Ascending aorta (tissue), 2 donors: ENCODE results near the gene CHI3L1. TPM values are rescaled to one million over a fixed set of nuclear protein-coding genes. Genes with fewer than 3 reads are reported as not detected.

Experiments
- DNase-seq, 2 donors: peaks; one replicate each; pipeline ENCODE4 v3.0.0-alpha.2; 2019; ENCODE audit warnings: low spot score in 2 of 2
- H3K27ac ChIP-seq, 2 donors: fragments of 200-600 bp; sonication (generic); one replicate each; pipeline ENCODE4 v1.5.1; 2016 to 2017; ENCODE audit warnings: mild to moderate bottlenecking in 1 of 2
- H3K27me3 ChIP-seq: fragments of 200-600 bp; sonication (generic); one replicate; pipeline ENCODE4 v1.5.1; 2017
- H3K36me3 ChIP-seq, 2 donors: fragments of 200-600 bp; sonication (generic); one replicate each; pipeline ENCODE4 v1.5.1; 2016
- H3K4me1 ChIP-seq, 2 donors: fragments of 200-600 bp; sonication (generic); one replicate each; pipeline ENCODE4 v1.5.1; 2016 to 2017; ENCODE audit warnings: mild to moderate bottlenecking in 1 of 2
- H3K4me3 ChIP-seq, 2 donors: fragments of 200-600 bp; sonication (generic); one replicate each; pipeline ENCODE4 v1.5.1; 2016 to 2017; ENCODE audit warnings: mild to moderate bottlenecking in 1 of 2
- H3K9me3 ChIP-seq, 2 donors: fragments of 200-600 bp; sonication (generic); one replicate each; pipeline ENCODE4 v1.5.1; 2016
- intact Hi-C: fragments of 100-400 bp; cut with DNase I; formaldehyde crosslinking; loops from one replicate; pipeline ENCODE4 v1.15.1; 2023
- total RNA-seq: library from RNA; depleted of rRNA; stranded (reverse); fragments of >200 nt; gene quantifications from one replicate; pipeline ENCODE4 v1.1.0, GENCODE V29; 2016
- TF ChIP-seq, protein P1 (sequence below), 3 experiments: fragments of 200-600 bp in 2 of 3; fragments of 450-650 bp in 1 of 3; sonication (generic) in 2 of 3; IDR thresholded peaks; one replicate each; pipeline ENCODE4 v1.5.1; 2016 to 2019; ENCODE audit warnings: antibody characterized with exemption in 3 of 3, mild to moderate bottlenecking in 1 of 3, moderate library complexity in 1 of 3

Gene CHI3L1
- total RNA-seq, 1 donor from 2014 or later: 73.8 TPM

DNA sequence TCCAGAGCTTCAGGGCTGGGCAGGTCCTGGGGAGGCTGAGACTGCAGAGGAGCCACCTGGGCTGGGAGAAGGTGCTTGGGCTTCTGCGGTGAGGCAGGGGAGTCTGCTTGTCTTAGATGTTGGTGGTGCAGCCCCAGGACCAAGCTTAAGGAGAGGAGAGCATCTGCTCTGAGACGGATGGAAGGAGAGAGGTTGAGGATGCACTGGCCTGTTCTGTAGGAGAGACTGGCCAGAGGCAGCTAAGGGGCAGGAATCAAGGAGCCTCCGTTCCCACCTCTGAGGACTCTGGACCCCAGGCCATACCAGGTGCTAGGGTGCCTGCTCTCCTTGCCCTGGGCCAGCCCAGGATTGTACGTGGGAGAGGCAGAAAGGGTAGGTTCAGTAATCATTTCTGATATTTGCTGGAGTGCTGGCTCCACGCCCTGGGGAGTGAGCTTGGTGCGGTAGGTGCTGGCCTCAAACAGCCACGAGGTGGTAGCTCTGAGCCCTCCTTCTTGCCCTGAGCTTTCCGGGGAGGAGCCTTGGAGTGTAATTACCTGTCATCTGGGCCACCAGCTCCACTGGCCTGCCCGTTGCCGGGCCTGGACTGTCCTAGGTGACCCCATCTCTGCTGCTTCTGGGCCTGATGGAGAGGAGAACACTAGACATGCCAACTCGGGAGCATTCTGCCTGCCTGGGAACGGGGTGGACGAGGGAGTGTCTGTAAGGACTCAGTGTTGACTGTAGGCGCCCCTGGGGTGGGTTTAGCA lies 20.1 kb downstream of the CHI3L1 start:
- H3K36me3 ChIP-seq: no peaks in the 10 kb centered on the region
- H3K9me3 ChIP-seq: no peaks in the 10 kb centered on the region
- TF ChIP-seq, protein P1, sequence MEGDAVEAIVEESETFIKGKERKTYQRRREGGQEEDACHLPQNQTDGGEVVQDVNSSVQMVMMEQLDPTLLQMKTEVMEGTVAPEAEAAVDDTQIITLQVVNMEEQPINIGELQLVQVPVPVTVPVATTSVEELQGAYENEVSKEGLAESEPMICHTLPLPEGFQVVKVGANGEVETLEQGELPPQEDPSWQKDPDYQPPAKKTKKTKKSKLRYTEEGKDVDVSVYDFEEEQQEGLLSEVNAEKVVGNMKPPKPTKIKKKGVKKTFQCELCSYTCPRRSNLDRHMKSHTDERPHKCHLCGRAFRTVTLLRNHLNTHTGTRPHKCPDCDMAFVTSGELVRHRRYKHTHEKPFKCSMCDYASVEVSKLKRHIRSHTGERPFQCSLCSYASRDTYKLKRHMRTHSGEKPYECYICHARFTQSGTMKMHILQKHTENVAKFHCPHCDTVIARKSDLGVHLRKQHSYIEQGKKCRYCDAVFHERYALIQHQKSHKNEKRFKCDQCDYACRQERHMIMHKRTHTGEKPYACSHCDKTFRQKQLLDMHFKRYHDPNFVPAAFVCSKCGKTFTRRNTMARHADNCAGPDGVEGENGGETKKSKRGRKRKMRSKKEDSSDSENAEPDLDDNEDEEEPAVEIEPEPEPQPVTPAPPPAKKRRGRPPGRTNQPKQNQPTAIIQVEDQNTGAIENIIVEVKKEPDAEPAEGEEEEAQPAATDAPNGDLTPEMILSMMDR (IDR thresholded peaks at IDR 0.05): no peak
- intact Hi-C loops: no loop called here
- H3K4me3 ChIP-seq: no peak overlapping the region
- no peaks in the 10 kb centered on the region for H3K4me1 ChIP-seq
- DNase-seq: no peak
- H3K27ac ChIP-seq: no peak overlapping the region
- H3K27me3 ChIP-seq: no peaks in the 10 kb centered on the region

DNA sequence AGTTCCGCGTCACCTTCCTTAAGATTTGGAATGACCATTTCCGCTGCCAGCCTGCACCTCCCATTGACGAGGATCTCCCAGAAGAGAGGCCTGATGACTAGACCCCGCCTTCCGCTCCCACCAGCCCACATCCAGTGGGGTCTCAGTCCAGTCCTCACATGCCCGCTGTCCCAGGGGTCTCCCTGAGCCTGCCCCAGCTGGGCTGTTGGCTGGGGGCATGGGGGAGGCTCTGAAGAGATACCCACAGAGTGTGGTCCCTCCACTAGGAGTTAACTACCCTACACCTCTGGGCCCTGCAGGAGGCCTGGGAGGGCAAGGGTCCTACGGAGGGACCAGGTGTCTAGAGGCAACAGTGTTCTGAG lies 20.7 kb downstream of the CHI3L1 start:
- Histone ChIP-seq H3K27ac (no peak overlapping the region), H3K27me3 (no peaks in the 10 kb centered on the region), H3K4me1 (no peaks in the 10 kb centered on the region), H3K4me3 (no peak overlapping the region), H3K9me3 (no peaks in the 10 kb centered on the region), H3K36me3 (no peaks in the 10 kb centered on the region)
- intact Hi-C loops: no loop called here
- no peak for DNase-seq
- TF ChIP-seq, protein P1 (IDR thresholded peaks at IDR 0.05): no peak

DNA sequence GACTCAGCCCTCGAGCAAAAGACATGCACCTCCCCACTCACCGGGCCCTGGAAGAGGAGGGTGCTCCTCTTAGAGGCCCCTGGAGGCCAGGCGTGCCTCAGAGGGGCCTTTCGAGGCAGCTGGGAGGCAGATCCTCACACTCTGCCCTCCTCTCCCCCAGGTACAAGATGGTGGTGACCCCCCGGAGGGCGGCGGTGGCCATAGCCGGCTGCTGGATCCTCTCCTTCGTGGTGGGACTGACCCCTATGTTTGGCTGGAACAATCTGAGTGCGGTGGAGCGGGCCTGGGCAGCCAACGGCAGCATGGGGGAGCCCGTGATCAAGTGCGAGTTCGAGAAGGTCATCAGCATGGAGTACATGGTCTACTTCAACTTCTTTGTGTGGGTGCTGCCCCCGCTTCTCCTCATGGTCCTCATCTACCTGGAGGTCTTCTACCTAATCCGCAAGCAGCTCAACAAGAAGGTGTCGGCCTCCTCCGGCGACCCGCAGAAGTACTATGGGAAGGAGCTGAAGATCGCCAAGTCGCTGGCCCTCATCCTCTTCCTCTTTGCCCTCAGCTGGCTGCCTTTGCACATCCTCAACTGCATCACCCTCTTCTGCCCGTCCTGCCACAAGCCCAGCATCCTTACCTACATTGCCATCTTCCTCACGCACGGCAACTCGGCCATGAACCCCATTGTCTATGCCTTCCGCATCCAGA lies 21.3 kb downstream of the CHI3L1 start:
- Histone ChIP-seq H3K27ac (no peak overlapping the region), H3K27me3 (no peaks in the 10 kb centered on the region), H3K4me1 (no peaks in the 10 kb centered on the region), H3K4me3 (no peak overlapping the region), H3K9me3 (no peaks in the 10 kb centered on the region), H3K36me3 (no peaks in the 10 kb centered on the region)
- TF ChIP-seq, protein P1 (IDR thresholded peaks at IDR 0.05): no peak
- intact Hi-C loops: no loop called here
- DNase-seq: no peak

DNA sequence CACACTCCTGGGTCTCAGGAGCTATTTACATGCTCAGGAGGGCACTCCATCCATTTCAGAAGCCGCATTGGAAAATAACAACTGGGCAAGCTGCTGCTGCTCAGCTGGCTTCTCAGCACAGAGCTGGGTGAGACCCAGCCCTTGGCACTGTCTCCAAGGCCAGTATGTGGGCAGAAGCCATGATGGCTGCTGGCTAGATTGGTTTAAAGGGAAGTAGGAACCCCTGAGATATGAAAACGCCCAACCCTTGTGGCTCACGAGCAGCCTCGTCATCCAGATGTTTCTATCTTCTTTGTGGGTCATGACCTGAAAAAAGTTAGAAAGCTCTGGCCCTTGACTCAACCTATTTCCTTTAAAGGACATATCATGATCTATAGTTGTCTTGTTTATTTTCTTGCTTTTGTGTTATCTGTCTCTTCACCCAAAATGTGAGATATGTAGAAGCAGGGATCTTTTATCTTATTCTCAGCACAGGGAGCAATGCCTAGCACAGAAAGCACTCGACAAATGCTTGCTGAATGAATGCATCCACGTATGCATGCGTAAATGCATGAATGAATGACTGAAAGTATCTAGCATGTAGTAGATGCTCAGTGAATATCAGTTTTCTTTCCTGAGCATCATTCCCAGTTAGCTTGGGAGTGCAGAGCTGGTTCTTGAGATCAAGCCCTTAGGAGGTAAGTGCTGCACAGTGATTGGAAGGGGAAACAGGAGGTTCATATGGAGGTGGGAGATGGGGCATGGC lies 22.4 kb downstream of the CHI3L1 start:
- TF ChIP-seq, protein P1 (IDR thresholded peaks at IDR 0.05): no peak
- Histone ChIP-seq H3K27ac (no peak overlapping the region), H3K9me3 (no peaks in the 10 kb centered on the region), H3K27me3 (no peaks in the 10 kb centered on the region), H3K4me3 (no peak overlapping the region), H3K4me1 (no peaks in the 10 kb centered on the region), H3K36me3 (no peaks in the 10 kb centered on the region)
- intact Hi-C loops: no loop called here
- DNase-seq: no peak

DNA sequence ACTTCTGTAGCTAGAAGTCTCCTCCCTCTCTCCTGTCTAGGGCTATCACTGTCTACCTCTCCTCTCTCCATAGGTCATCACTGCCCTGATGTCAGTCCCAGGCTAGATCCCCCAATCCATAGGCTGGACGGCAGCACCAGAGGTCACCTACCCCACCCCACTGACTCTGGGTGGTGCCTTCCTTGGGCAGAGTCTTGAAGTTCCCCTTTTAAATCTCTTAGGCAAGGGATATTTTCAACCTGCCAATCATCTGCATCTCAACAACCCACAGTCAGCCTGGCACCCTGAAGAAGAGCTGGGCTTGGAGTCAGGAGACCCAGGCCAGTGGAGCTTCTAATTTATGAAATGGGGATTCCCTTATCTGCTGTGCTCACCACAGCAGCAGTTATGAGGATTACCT lies 24.1 kb downstream of the CHI3L1 start:
- TF ChIP-seq, protein P1 (IDR thresholded peaks at IDR 0.05): no peak
- DNase-seq: no peak
- Histone ChIP-seq H3K27ac (no peak overlapping the region), H3K4me1 (no peaks in the 10 kb centered on the region), H3K27me3 (no peaks in the 10 kb centered on the region), H3K4me3 (no peak overlapping the region), H3K9me3 (peaks cover 0 to 4% of the 10 kb centered on the region in 2 donors), H3K36me3 (no peaks in the 10 kb centered on the region)
- intact Hi-C loops: no loop called here
